ENCODE data around the gene OTUB1. TPM values are rescaled to one million over a fixed set of nuclear protein-coding genes. Genes with fewer than 3 reads are reported as not detected.

OTUB1 gene
- polyA plus RNA-seq, 2 of the 4 experiments (the other 2 are of a cell fraction) = 97.4 to 113 TPM

DNA sequence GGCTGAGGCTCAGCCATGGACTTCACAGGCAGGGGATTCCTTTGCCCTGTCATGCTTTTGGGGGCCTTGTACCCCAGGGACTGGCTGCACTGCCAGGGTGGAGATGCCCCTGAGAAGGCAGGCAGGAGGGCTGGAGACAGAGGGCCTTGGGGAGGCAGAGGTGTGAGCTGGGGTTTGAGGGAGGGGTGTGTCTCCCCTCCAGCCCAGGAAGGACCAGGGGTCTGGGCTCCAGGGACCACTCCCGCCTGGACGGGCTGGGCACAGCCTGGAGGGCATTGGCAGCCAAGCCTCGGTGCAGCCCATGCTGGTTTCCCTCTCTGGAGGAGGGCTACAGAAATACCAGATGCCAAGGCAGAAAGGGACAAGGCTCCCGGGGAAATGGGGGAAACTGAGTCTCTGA lies 19.5 kb downstream of the OTUB1 start:
- FAIRE-seq (no peak), ATAC-seq (no peak), DNase-seq (ENCODE audit: low read depth in 1 of 2, low spot score in 1 of 2) (no peak)
- Histone ChIP-seq H3K9me3 (0 out of 3 replicates have a peak, but pooled peaks cover 3% of the 10 kb centered on the region), H3K27ac (0 out of 6 replicates have a peak overlapping the region, but pooled peaks of 1 of the 2 experiments have one; percentile 14), H3K4me3 (no peak overlapping the region), H3K4me2 (no peak overlapping the region), H3K4me1 (peaks cover 38% of the 10 kb centered on the region)
- no peak for TF ChIP-seq KDM1A (IDR thresholded peaks at IDR 0.05; ENCODE audit: low read depth)
- no peak for TF ChIP-seq ESRRA (IDR thresholded peaks at IDR 0.05; ENCODE audit: borderline replicate concordance, low read length)
- no peak for TF ChIP-seq RAD21 (conservative IDR thresholded peaks at IDR 0.05 in 1 of 2, IDR thresholded peaks at IDR 0.05 in 1 of 2)
- TF ChIP-seq TP53 (CRISPR knock-in tag; IDR thresholded peaks at IDR 0.05) = no peak
- no peak for TF ChIP-seq NPAS2 (CRISPR knock-in tag; IDR thresholded peaks at IDR 0.05; ENCODE audit: borderline replicate concordance)
- TF ChIP-seq, protein P1, sequence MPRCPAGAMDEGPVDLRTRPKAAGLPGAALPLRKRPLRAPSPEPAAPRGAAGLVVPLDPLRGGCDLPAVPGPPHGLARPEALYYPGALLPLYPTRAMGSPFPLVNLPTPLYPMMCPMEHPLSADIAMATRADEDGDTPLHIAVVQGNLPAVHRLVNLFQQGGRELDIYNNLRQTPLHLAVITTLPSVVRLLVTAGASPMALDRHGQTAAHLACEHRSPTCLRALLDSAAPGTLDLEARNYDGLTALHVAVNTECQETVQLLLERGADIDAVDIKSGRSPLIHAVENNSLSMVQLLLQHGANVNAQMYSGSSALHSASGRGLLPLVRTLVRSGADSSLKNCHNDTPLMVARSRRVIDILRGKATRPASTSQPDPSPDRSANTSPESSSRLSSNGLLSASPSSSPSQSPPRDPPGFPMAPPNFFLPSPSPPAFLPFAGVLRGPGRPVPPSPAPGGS (IDR thresholded peaks at IDR 0.05) = no peak
- no peak for TF ChIP-seq HEYL (CRISPR knock-in tag; IDR thresholded peaks at IDR 0.05)
- TF ChIP-seq POLR2AphosphoS2 (conservative IDR thresholded peaks at IDR 0.05; ENCODE audit: low read length) = no peak
- POLR2A ChIA-PET = no interaction called here
- 72% methylated on average over 4 of the region's 4 CpGs for WGBS (ENCODE audit: missing lambda C conversion rate)
- CTCF ChIA-PET = interaction anchor here (0.6 to 6.2 kb wide), 5 partner anchors 11 to 237 kb away, joined by 4 to 41 read pairs (median 5); partner anchors contain the start of gene ZFTA

DNA sequence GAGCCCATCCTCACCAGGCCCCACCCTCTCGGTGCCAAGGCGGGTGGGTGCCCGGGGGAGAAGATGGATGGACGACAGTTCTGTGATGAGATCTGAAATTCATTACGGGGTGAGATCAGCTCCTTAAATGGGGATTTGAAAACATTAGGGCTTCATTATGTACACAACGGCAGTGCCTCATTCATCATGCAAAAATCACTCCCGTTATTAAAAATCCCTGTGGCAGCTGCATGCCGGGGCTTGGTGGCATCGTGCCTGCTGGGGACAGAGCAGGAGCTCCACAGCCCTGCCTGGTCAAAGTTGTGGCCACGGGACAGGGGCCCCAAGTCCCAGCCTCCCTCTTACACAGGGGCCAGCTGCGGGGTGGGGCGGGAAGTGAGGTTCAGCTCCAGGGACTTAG lies 20.2 kb downstream of the OTUB1 start:
- FAIRE-seq = no peak
- WGBS (ENCODE audit: missing lambda C conversion rate) = 55% methylated on average over 12 of the region's 12 CpGs
- no peak; a peak in 1 of 6 replicates for ATAC-seq
- Histone ChIP-seq H3K27ac (peak overlapping the region; percentile 74 to 83; a peak in 4 of 6 replicates), H3K4me3 (no peak overlapping the region), H3K4me2 (peak overlapping the region; percentile 95), H3K9me3 (0 out of 3 replicates have a peak, but pooled peaks cover 3% of the 10 kb centered on the region), H3K4me1 (peaks cover 43% of the 10 kb centered on the region)
- POLR2A ChIA-PET = interaction anchor here (0.6 to 1.2 kb wide), 2 partner anchors 10 to 295 kb away, joined by 3 to 5 read pairs; no protein-coding TSS in a partner anchor
- TF ChIP-seq EP300 (IDR thresholded peaks at IDR 0.05) (no peak), CBX2 (IDR thresholded peaks at IDR 0.05; ENCODE audit: borderline replicate concordance, low read depth) (no peak), SREBF2 (IDR thresholded peaks at IDR 0.05) (no peak)
- TF ChIP-seq, protein P2, sequence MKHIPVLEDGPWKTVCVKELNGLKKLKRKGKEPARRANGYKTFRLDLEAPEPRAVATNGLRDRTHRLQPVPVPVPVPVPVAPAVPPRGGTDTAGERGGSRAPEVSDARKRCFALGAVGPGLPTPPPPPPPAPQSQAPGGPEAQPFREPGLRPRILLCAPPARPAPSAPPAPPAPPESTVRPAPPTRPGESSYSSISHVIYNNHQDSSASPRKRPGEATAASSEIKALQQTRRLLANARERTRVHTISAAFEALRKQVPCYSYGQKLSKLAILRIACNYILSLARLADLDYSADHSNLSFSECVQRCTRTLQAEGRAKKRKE (CRISPR knock-in tag; IDR thresholded peaks at IDR 0.05; ENCODE audit: low read depth) = no peak
- TF ChIP-seq, protein P3, sequence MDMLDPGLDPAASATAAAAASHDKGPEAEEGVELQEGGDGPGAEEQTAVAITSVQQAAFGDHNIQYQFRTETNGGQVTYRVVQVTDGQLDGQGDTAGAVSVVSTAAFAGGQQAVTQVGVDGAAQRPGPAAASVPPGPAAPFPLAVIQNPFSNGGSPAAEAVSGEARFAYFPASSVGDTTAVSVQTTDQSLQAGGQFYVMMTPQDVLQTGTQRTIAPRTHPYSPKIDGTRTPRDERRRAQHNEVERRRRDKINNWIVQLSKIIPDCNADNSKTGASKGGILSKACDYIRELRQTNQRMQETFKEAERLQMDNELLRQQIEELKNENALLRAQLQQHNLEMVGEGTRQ (IDR thresholded peaks at IDR 0.05) = no peak
- no peak for DNase-seq (ENCODE audit: low read depth in 1 of 2, low spot score in 1 of 2)
- CTCF ChIA-PET = interaction anchor here (1.3 to 6.2 kb wide), 7 partner anchors 10 to 238 kb away, joined by 3 to 41 read pairs (median 5); partner anchors contain the start of gene ZFTA

DNA sequence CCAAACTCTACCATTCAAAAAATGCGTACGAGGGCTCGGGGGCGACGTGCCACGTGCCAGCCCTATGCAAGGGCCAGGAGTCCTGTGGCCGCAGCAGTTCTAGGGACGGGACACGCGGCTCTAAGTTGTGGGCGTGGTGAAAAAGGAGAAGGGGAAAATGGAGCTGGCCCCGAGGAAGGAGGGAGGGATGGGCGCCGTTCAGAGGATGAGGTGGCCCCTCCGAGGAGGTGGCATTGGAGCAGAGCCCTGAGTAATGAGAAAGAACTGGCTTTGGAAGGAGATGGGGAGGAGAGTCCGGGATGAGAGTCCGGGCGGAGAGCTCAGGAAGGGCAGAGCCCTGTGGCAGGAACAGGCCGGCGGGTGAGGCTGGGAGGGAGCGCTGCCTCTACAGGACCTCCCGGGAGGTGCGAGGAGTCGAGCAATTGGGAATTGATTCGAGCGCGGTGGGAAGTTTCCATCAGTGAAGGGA lies 21.0 kb downstream of the OTUB1 start:
- 1% methylated on average over 27 of the region's 27 CpGs for WGBS (ENCODE audit: missing lambda C conversion rate)
- peak; percentile 61 to 63 for DNase-seq (ENCODE audit: low read depth in 1 of 2, low spot score in 1 of 2)
- Histone ChIP-seq H3K9me3 (0 out of 3 replicates have a peak, but pooled peaks cover 3% of the 10 kb centered on the region), H3K4me3 (peak overlapping the region; percentile 42), H3K4me1 (peaks cover 46% of the 10 kb centered on the region), H3K4me2 (peak overlapping the region; percentile 95), H3K27ac (peak overlapping the region; percentile 74 to 83)
- FAIRE-seq = no peak
- ChIA-PET POLR2A (interaction anchor here (0.5 to 1.2 kb wide), 8 partner anchors 9 to 1881 kb away, joined by 3 to 6 read pairs (median 3); partner anchors contain the start of gene FIBP), CTCF (interaction anchor here (0.6 to 6.2 kb wide), 15 partner anchors 9 to 239 kb away, joined by 3 to 41 read pairs (median 4); partner anchors contain the start of gene ZFTA)
- peak; percentile 57 to 69 for ATAC-seq
- TF ChIP-seq ZFP36 (IDR thresholded peaks at IDR 0.05; ENCODE audit: borderline replicate concordance, partially characterized antibody) = peak; percentile 51
- TF ChIP-seq, protein P4, sequence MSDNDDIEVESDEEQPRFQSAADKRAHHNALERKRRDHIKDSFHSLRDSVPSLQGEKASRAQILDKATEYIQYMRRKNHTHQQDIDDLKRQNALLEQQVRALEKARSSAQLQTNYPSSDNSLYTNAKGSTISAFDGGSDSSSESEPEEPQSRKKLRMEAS (IDR thresholded peaks at IDR 0.05) = peak; percentile 87
- peak in 1 of 2 experiments; percentile 20; a peak in 1 of 5 replicates for TF ChIP-seq JUN (IDR thresholded peaks at IDR 0.05)
- no peak for TF ChIP-seq RFX5 (IDR thresholded peaks at IDR 0.05)
- TF ChIP-seq HOXB13 (CRISPR knock-in tag; IDR thresholded peaks at IDR 0.05; ENCODE audit: low read depth) = no peak
